ENCODE results near the gene BCAP29. TPM values are rescaled to one million over a fixed set of nuclear protein-coding genes. Genes with fewer than 3 reads are reported as not detected.
A peak's percentile ranks its signal among the peaks of the same experiment; 100 is the strongest.

Gene BCAP29
- total RNA-seq, 1 experiment from 2014 or later, result 207 TPM

- peak within 1 kb of the TSS; percentile 79 for H3K27ac ChIP-seq
- no peaks in the 10 kb centered on the region for H3K27me3 ChIP-seq (replicated peaks)
- peaks cover 9% of the 10 kb centered on the region; the same call in 1 of the 2 replicates for H3K36me3 ChIP-seq
- H3K4me1 ChIP-seq (replicated peaks), result peaks cover 23% of the 10 kb centered on the region
- peak within 1 kb of the TSS; percentile 87 for H3K4me3 ChIP-seq
- peak; percentile 73 to 74 for DNase-seq (ENCODE audit: low read depth in 1 of 2, low spot score in 2 of 2)
- no peaks in the 10 kb centered on the region for H3K9me3 ChIP-seq (replicated peaks)
These were observed 16.1 kb upstream of the BCAP29 start, which contains the start of the genes COG5 and DUS4L for GRCh38 chr7:107563775-107564552. Gene COG5, minus strand, starts transcription at chr7:107563920. Its CDS starts 24 bp downstream, at chr7:107563896. Gene DUS4L, plus strand, starts transcription at chr7:107563971. Its CDS starts 3,100 bp downstream, at chr7:107567071.

GRCh38 chr7:107564553-107565298 is 15.3 kb upstream of the BCAP29 start:
- H3K36me3 ChIP-seq, result peaks cover 9% of the 10 kb centered on the region; the same call in 1 of the 2 replicates
- peaks cover 21% of the 10 kb centered on the region for H3K4me1 ChIP-seq (replicated peaks)
- no peaks in the 10 kb centered on the region for H3K9me3 ChIP-seq (replicated peaks)
- DNase-seq (ENCODE audit: low read depth in 1 of 2, low spot score in 2 of 2), result peak in 1 of 2 experiments; percentile 73
- peak overlapping the region; percentile 79 for H3K27ac ChIP-seq
- peak overlapping the region; percentile 87 for H3K4me3 ChIP-seq
- H3K27me3 ChIP-seq (replicated peaks), result no peaks in the 10 kb centered on the region

GRCh38 chr7:107570298-107570697 is 9.7 kb upstream of the BCAP29 start:
- Histone ChIP-seq H3K36me3 (0 out of 2 replicates have a peak, but pooled peaks cover 6% of the 10 kb centered on the region), H3K27me3 (replicated peaks) (no peaks in the 10 kb centered on the region), H3K4me1 (replicated peaks) (peaks cover 7% of the 10 kb centered on the region), H3K27ac (no peak overlapping the region), H3K9me3 (replicated peaks) (no peaks in the 10 kb centered on the region), H3K4me3 (no peak overlapping the region)
- no peak for DNase-seq (ENCODE audit: low read depth in 1 of 2, low spot score in 2 of 2)

GRCh38 chr7:107573537-107573936 is 6.5 kb upstream of the BCAP29 start:
- no peak overlapping the region for H3K27ac ChIP-seq
- H3K4me3 ChIP-seq, result no peak overlapping the region
- H3K27me3 ChIP-seq (replicated peaks), result no peaks in the 10 kb centered on the region
- H3K4me1 ChIP-seq (replicated peaks), result no peaks in the 10 kb centered on the region
- H3K9me3 ChIP-seq (replicated peaks), result no peaks in the 10 kb centered on the region
- peaks cover 13% of the 10 kb centered on the region; the same call in 1 of the 2 replicates for H3K36me3 ChIP-seq
- DNase-seq (ENCODE audit: low read depth in 1 of 2, low spot score in 2 of 2), result no peak

GRCh38 chr7:107579554-107579884 is 527 bp upstream of the BCAP29 start:
- DNase-seq (ENCODE audit: low read depth in 1 of 2, low spot score in 2 of 2), result no peak
- H3K9me3 ChIP-seq (replicated peaks), result no peaks in the 10 kb centered on the region
- peak overlapping the region; percentile 97 for H3K4me3 ChIP-seq
- H3K27ac ChIP-seq, result peak overlapping the region; percentile 98
- H3K36me3 ChIP-seq, result peaks cover 27% of the 10 kb centered on the region
- H3K27me3 ChIP-seq (replicated peaks), result no peaks in the 10 kb centered on the region
- peaks cover 9% of the 10 kb centered on the region; the same call in 1 of the 2 replicates for H3K4me1 ChIP-seq (replicated peaks)

- peaks cover 9% of the 10 kb centered on the region; the same call in 1 of the 2 replicates for H3K4me1 ChIP-seq (replicated peaks)
- peak overlapping the region; percentile 97 for H3K4me3 ChIP-seq
- no peak for DNase-seq (ENCODE audit: low read depth in 1 of 2, low spot score in 2 of 2)
- peaks cover 38% of the 10 kb centered on the region for H3K36me3 ChIP-seq
- H3K9me3 ChIP-seq (replicated peaks), result no peaks in the 10 kb centered on the region
- no peaks in the 10 kb centered on the region for H3K27me3 ChIP-seq (replicated peaks)
- peak overlapping the region; percentile 98 for H3K27ac ChIP-seq
These were observed 804 bp downstream of the BCAP29 start for GRCh38 chr7:107580716-107581383.

- H3K4me1 ChIP-seq (replicated peaks), result peaks cover 9% of the 10 kb centered on the region; the same call in 1 of the 2 replicates
- H3K27me3 ChIP-seq (replicated peaks), result no peaks in the 10 kb centered on the region
- H3K36me3 ChIP-seq, result peaks cover 38% of the 10 kb centered on the region
- peak overlapping the region; percentile 97 for H3K4me3 ChIP-seq
- no peak overlapping the region for H3K27ac ChIP-seq
- no peak for DNase-seq (ENCODE audit: low read depth in 1 of 2, low spot score in 2 of 2)
- no peaks in the 10 kb centered on the region for H3K9me3 ChIP-seq (replicated peaks)
These were observed 1.5 kb downstream of the BCAP29 start for GRCh38 chr7:107581387-107582013.

GRCh38 chr7:107582875-107583274 is 2.8 kb downstream of the BCAP29 start:
- no peaks in the 10 kb centered on the region for H3K9me3 ChIP-seq (replicated peaks)
- no peak overlapping the region for H3K27ac ChIP-seq
- no peak overlapping the region for H3K4me3 ChIP-seq
- peaks cover 9% of the 10 kb centered on the region; the same call in 1 of the 2 replicates for H3K4me1 ChIP-seq (replicated peaks)
- no peak for DNase-seq (ENCODE audit: low read depth in 1 of 2, low spot score in 2 of 2)
- peaks cover 43% of the 10 kb centered on the region for H3K36me3 ChIP-seq
- no peaks in the 10 kb centered on the region for H3K27me3 ChIP-seq (replicated peaks)

- Histone ChIP-seq H3K4me3 (no peak overlapping the region), H3K27ac (no peak overlapping the region), H3K27me3 (replicated peaks) (no peaks in the 10 kb centered on the region), H3K4me1 (replicated peaks) (peaks cover 9% of the 10 kb centered on the region; the same call in 1 of the 2 replicates), H3K36me3 (peaks cover 53% of the 10 kb centered on the region), H3K9me3 (replicated peaks) (no peaks in the 10 kb centered on the region)
- no peak for DNase-seq (ENCODE audit: low read depth in 1 of 2, low spot score in 2 of 2)
These were observed 4.7 kb downstream of the BCAP29 start for GRCh38 chr7:107584716-107585115.

GRCh38 chr7:107588529-107589130 is 8.6 kb downstream of the BCAP29 start:
- Histone ChIP-seq H3K27ac (no peak overlapping the region), H3K27me3 (replicated peaks) (no peaks in the 10 kb centered on the region), H3K9me3 (replicated peaks) (no peaks in the 10 kb centered on the region), H3K4me1 (replicated peaks) (no peaks in the 10 kb centered on the region), H3K4me3 (no peak overlapping the region), H3K36me3 (peaks cover 47% of the 10 kb centered on the region)
- DNase-seq (ENCODE audit: low read depth in 1 of 2, low spot score in 2 of 2), result no peak

GRCh38 chr7:107591421-107591820 is 11.4 kb downstream of the BCAP29 start:
- H3K36me3 ChIP-seq, result peaks cover 37% of the 10 kb centered on the region
- H3K4me1 ChIP-seq (replicated peaks), result peaks cover 18% of the 10 kb centered on the region
- H3K4me3 ChIP-seq, result no peak overlapping the region
- H3K9me3 ChIP-seq (replicated peaks), result no peaks in the 10 kb centered on the region
- no peak for DNase-seq (ENCODE audit: low read depth in 1 of 2, low spot score in 2 of 2)
- no peaks in the 10 kb centered on the region for H3K27me3 ChIP-seq (replicated peaks)
- H3K27ac ChIP-seq, result no peak overlapping the region

GRCh38 chr7:107592361-107593024 is 12.4 kb downstream of the BCAP29 start:
- peaks cover 26% of the 10 kb centered on the region for H3K4me1 ChIP-seq (replicated peaks)
- H3K27ac ChIP-seq, result no peak overlapping the region
- H3K4me3 ChIP-seq, result no peak overlapping the region

More at GRCh38 chr7:107592361-107593024, 12.4 kb downstream of the BCAP29 start:
- Histone ChIP-seq H3K9me3 (replicated peaks) (no peaks in the 10 kb centered on the region), H3K27me3 (replicated peaks) (no peaks in the 10 kb centered on the region), H3K36me3 (peaks cover 36% of the 10 kb centered on the region)
- DNase-seq (ENCODE audit: low read depth in 1 of 2, low spot score in 2 of 2), result no peak

Data from SJSA1 (cell line).